AML-193 (cell line): ENCODE data around the gene ISOC1.

ENCODE experiments used
- DNase-seq, 2 experiments: peaks; one replicate each; lab custom pipeline; 2025; lab: John Stamatoyannopoulos, UW

The ISOC1 gene

GRCh38 chr5:129094087-129094923, at the start of gene ISOC1:
Gene ISOC1 (plus strand): TSS chr5:129094749. CDS start chr5:129094767, 18 bp downstream.
- peak; percentile 80 to 81 for DNase-seq

- DNase-seq, result no peak
These were observed 48.4 kb upstream of the ISOC1 start for GRCh38 chr5:129046151-129046550.

- DNase-seq, result no peak
These were observed 46.0 kb upstream of the ISOC1 start for GRCh38 chr5:129048509-129048908.

- no peak for DNase-seq
These were observed 45.3 kb upstream of the ISOC1 start for GRCh38 chr5:129049126-129049799.

GRCh38 chr5:129051283-129051682, 43.3 kb upstream of the ISOC1 start:
- no peak for DNase-seq

GRCh38 chr5:129053438-129053837, 41.1 kb upstream of the ISOC1 start:
- DNase-seq, result no peak

GRCh38 chr5:129057329-129057728, 37.2 kb upstream of the ISOC1 start:
- no peak for DNase-seq

- DNase-seq, result no peak
These were observed 32.7 kb upstream of the ISOC1 start for GRCh38 chr5:129061849-129062248.

- DNase-seq, result no peak
These were observed 31.0 kb upstream of the ISOC1 start for GRCh38 chr5:129063483-129064113.

- no peak for DNase-seq
These were observed 28.8 kb upstream of the ISOC1 start for GRCh38 chr5:129065721-129066120.

- DNase-seq, result no peak
These were observed 26.8 kb upstream of the ISOC1 start for GRCh38 chr5:129067745-129068144.

- no peak for DNase-seq
These were observed 25.3 kb upstream of the ISOC1 start for GRCh38 chr5:129069292-129069691.

- no peak for DNase-seq
These were observed 21.4 kb upstream of the ISOC1 start for GRCh38 chr5:129073111-129073510.

GRCh38 chr5:129074903-129075302, 19.6 kb upstream of the ISOC1 start:
- DNase-seq, result no peak

- DNase-seq, result no peak
These were observed 17.0 kb upstream of the ISOC1 start for GRCh38 chr5:129077433-129078075.

- no peak for DNase-seq
These were observed 16.3 kb upstream of the ISOC1 start for GRCh38 chr5:129078247-129078646.

- no peak for DNase-seq
These were observed 15.9 kb upstream of the ISOC1 start for GRCh38 chr5:129078660-129079059.

- no peak for DNase-seq
These were observed 15.1 kb upstream of the ISOC1 start for GRCh38 chr5:129079496-129079895.

- DNase-seq, result no peak
These were observed 13.8 kb upstream of the ISOC1 start for GRCh38 chr5:129080766-129081165.

GRCh38 chr5:129082225-129083136, 12.1 kb upstream of the ISOC1 start:
- no peak for DNase-seq
